Testis (tissue), 2 donors: ENCODE data around the gene FAM13C.

Source experiments
- CTCF ChIP-seq, 3 experiments: fragments of 450-650 bp in 2 of 3; fragments of 200-600 bp in 1 of 3; sonication (generic) in 1 of 3; IDR thresholded peaks; one replicate each; pipeline ENCODE4 v1.5.1; 2016 to 2019; ENCODE audit warnings: antibody characterized with exemption in 3 of 3, mild to moderate bottlenecking in 2 of 3, moderate library complexity in 1 of 3
- POLR2A ChIP-seq: fragments of 450-650 bp; IDR thresholded peaks from one replicate; pipeline ENCODE4 v1.6.1; 2017; ENCODE audit warnings: antibody characterized with exemption, mild to moderate bottlenecking, moderate library complexity

- TF ChIP-seq CTCF (IDR thresholded peaks at IDR 0.05) (no peak), POLR2A (no peak)
Observed at GRCh38 chr10:59336632-59337031, 25.7 kb downstream of the FAM13C start.
